ENCODE measurements around the gene KLK11. TPM values are rescaled to one million over a fixed set of nuclear protein-coding genes. Genes with fewer than 3 reads are reported as not detected.

Gene KLK11
- total RNA-seq, 1 donor from 2014 or later: not detected

GRCh38 chr19:51000981-51001380, 25.4 kb downstream of the KLK11 start:
- Mint-ChIP-seq H3K27me3 (peaks cover 27% of the 10 kb centered on the region), H3K36me3 (ENCODE audit: low read depth) (no peaks in the 10 kb centered on the region), H3K4me1 (no peaks in the 10 kb centered on the region), H3K27ac (no peak overlapping the region), H3K9me3 (no peaks in the 10 kb centered on the region), H3K4me3 (no peak overlapping the region)
- ChIA-PET POLR2A (no interaction called here), CTCF (no interaction called here)
- TF ChIP-seq CTCF (IDR thresholded peaks at IDR 0.05): no peak
- no peak for ATAC-seq (ENCODE audit: low read depth)
- intact Hi-C loops (cut with micrococcal nuclease): no loop called here
- DNase-seq: no peak

- DNase-seq (no peak), ATAC-seq (ENCODE audit: low read depth) (no peak)
- Mint-ChIP-seq H3K9me3 (no peaks in the 10 kb centered on the region), H3K36me3 (ENCODE audit: low read depth) (no peaks in the 10 kb centered on the region), H3K27me3 (peaks cover 27% of the 10 kb centered on the region), H3K4me1 (no peaks in the 10 kb centered on the region), H3K4me3 (no peak overlapping the region), H3K27ac (no peak overlapping the region)
- ChIA-PET POLR2A (no interaction called here), CTCF (no interaction called here)
- TF ChIP-seq CTCF (IDR thresholded peaks at IDR 0.05): no peak
- intact Hi-C loops (cut with micrococcal nuclease): no loop called here
Observed at GRCh38 chr19:51000426-51000825, 26.0 kb downstream of the KLK11 start.

GRCh38 chr19:50998686-50999085, 27.7 kb downstream of the KLK11 start:
- no peaks in the 10 kb centered on the region for H3K4me1 Mint-ChIP-seq
- POLR2A ChIA-PET: no interaction called here
- intact Hi-C loops (cut with micrococcal nuclease): no loop called here

GRCh38 chr19:50998061-50998460, 28.4 kb downstream of the KLK11 start:
- no peak overlapping the region for H3K27ac Mint-ChIP-seq
- ChIA-PET POLR2A (no interaction called here), CTCF (no interaction called here)
- H3K4me1 Mint-ChIP-seq: no peaks in the 10 kb centered on the region
- no peak for TF ChIP-seq CTCF (IDR thresholded peaks at IDR 0.05)
- intact Hi-C loops (cut with micrococcal nuclease): no loop called here
- ATAC-seq (ENCODE audit: low read depth): no peak
- no peaks in the 10 kb centered on the region for H3K36me3 Mint-ChIP-seq (ENCODE audit: low read depth)
- peaks cover 3% of the 10 kb centered on the region for H3K9me3 Mint-ChIP-seq
- H3K27me3 Mint-ChIP-seq: peaks cover 24% of the 10 kb centered on the region
- no peak for DNase-seq
- H3K4me3 Mint-ChIP-seq: no peak overlapping the region

More at GRCh38 chr19:50998686-50999085, 27.7 kb downstream of the KLK11 start:
- Mint-ChIP-seq H3K9me3 (peaks cover 3% of the 10 kb centered on the region), H3K36me3 (ENCODE audit: low read depth) (no peaks in the 10 kb centered on the region), H3K27ac (no peak overlapping the region), H3K27me3 (peaks cover 24% of the 10 kb centered on the region), H3K4me3 (no peak overlapping the region)
- TF ChIP-seq CTCF (IDR thresholded peaks at IDR 0.05): no peak
- CTCF ChIA-PET: no interaction called here
- DNase-seq (no peak), ATAC-seq (ENCODE audit: low read depth) (no peak)

- TF ChIP-seq CTCF (IDR thresholded peaks at IDR 0.05): no peak
- H3K27ac Mint-ChIP-seq: no peak overlapping the region
- peaks cover 23% of the 10 kb centered on the region for H3K27me3 Mint-ChIP-seq
- ATAC-seq (ENCODE audit: low read depth): no peak
- POLR2A ChIA-PET: no interaction called here
- no peaks in the 10 kb centered on the region for H3K36me3 Mint-ChIP-seq (ENCODE audit: low read depth)
- intact Hi-C loops (cut with micrococcal nuclease): no loop called here
- no peaks in the 10 kb centered on the region for H3K4me1 Mint-ChIP-seq
- no peak overlapping the region for H3K4me3 Mint-ChIP-seq
- peaks cover 3% of the 10 kb centered on the region for H3K9me3 Mint-ChIP-seq
- CTCF ChIA-PET: no interaction called here
- DNase-seq: no peak
Observed at GRCh38 chr19:50994129-50994528, 32.3 kb downstream of the KLK11 start.

All from activated B cell treated with CpG ODN at 0.5 μM for 24 hours (primary cell).